HepG2 (cell line): ENCODE results near the gene NEURL4. TPM values are rescaled to one million over a fixed set of nuclear protein-coding genes. Genes with fewer than 3 reads are reported as not detected.
A peak's percentile ranks its signal among the peaks of the same experiment; 100 is the strongest.

ENCODE experiments used
- ASH2L ChIP-seq: fragments of 300-600, 200-600 bp; sonication (generic); IDR thresholded peaks from 2 replicates; pipeline ENCODE4 v1.7.0; 2017; ENCODE audit warnings: low read depth, mild to moderate bottlenecking, moderate library complexity, mixed read lengths, low read length; ENCODE audit not compliant: insufficient read length
- CERS6 ChIP-seq: sonication (generic); formaldehyde crosslinking; IDR thresholded peaks from 2 replicates; pipeline ENCODE4 v1.5.0; 2020; ENCODE audit warnings: missing genetic modification reagents
- FOXC1 ChIP-seq: sonication (generic); formaldehyde crosslinking; IDR thresholded peaks from 2 replicates; pipeline ENCODE4 v1.8.0; 2022; ENCODE audit warnings: mild to moderate bottlenecking, missing genetic modification reagents, borderline replicate concordance
- FOXO4 ChIP-seq: sonication (generic); formaldehyde crosslinking; conservative IDR thresholded peaks from 2 replicates; pipeline ENCODE4 v1.8.1; 2023; ENCODE audit warnings: missing genetic modification reagents
- HMG20A ChIP-seq: IDR thresholded peaks from 2 replicates; pipeline ENCODE4 v1.6.1; 2016; ENCODE audit warnings: borderline replicate concordance
- IRF2 ChIP-seq: IDR thresholded peaks from 2 replicates; pipeline ENCODE4 v1.6.1; 2018; ENCODE audit warnings: missing genetic modification reagents, missing compliant biosample characterization
- MIER3 ChIP-seq: IDR thresholded peaks from 2 replicates; pipeline ENCODE4 v1.6.1; 2016; ENCODE audit warnings: missing compliant biosample characterization, borderline replicate concordance
- MTF1 ChIP-seq: sonication (generic); formaldehyde crosslinking; IDR thresholded peaks from 2 replicates; pipeline ENCODE4 v1.5.0; 2020; ENCODE audit warnings: missing genetic modification reagents
- PCBP2 ChIP-seq: fragments of 200-400 bp; formaldehyde crosslinking; optimal IDR thresholded peaks from 2 replicates; pipeline ENCODE3; 2018; ENCODE audit warnings: low read length, low read depth; ENCODE audit not compliant: poor library complexity, severe bottlenecking
- RBM22 ChIP-seq: fragments of 200-400 bp; formaldehyde crosslinking; optimal IDR thresholded peaks from 2 replicates; pipeline ENCODE3; 2017; ENCODE audit warnings: mild to moderate bottlenecking, low read length, moderate library complexity
- SALL2 ChIP-seq: sonication (generic); formaldehyde crosslinking; IDR thresholded peaks from 2 replicates; pipeline ENCODE4 v1.8.1; 2023; ENCODE audit warnings: mild to moderate bottlenecking, missing genetic modification reagents, inconsistent platforms
- STAT5B ChIP-seq: sonication (generic); formaldehyde crosslinking; IDR thresholded peaks from 2 replicates; pipeline ENCODE4 v1.4.0; 2020; ENCODE audit warnings: missing genetic modification reagents
- TCF7 ChIP-seq: sonication (generic); IDR thresholded peaks from 2 replicates; pipeline ENCODE4 v1.6.1; 2016; ENCODE audit warnings: antibody characterized with exemption, low read depth
- TFDP1 ChIP-seq: IDR thresholded peaks from 2 replicates; pipeline ENCODE4 v1.6.1; 2016; ENCODE audit warnings: missing compliant biosample characterization, missing genetic modification reagents, borderline replicate concordance
- ZFP36L1 ChIP-seq: sonication (generic); formaldehyde crosslinking; IDR thresholded peaks from 2 replicates; pipeline ENCODE4 v1.8.0; 2022; ENCODE audit warnings: mild to moderate bottlenecking, missing genetic modification reagents, moderate library complexity
- ZFP36L2 ChIP-seq: sonication (generic); formaldehyde crosslinking; IDR thresholded peaks from 2 replicates; pipeline ENCODE4 v1.4.0; 2020; ENCODE audit warnings: missing genetic modification reagents
- ZNF224 ChIP-seq: sonication (generic); formaldehyde crosslinking; IDR thresholded peaks from 2 replicates; pipeline ENCODE4 v1.5.0; 2020; ENCODE audit warnings: mild to moderate bottlenecking, missing genetic modification reagents
- ZNF253 ChIP-seq: sonication (generic); formaldehyde crosslinking; IDR thresholded peaks from 2 replicates; pipeline ENCODE4 v1.8.0; 2022; ENCODE audit warnings: mild to moderate bottlenecking, missing genetic modification reagents, borderline replicate concordance
- ZNF281 ChIP-seq: sonication (generic); formaldehyde crosslinking; IDR thresholded peaks from 2 replicates; pipeline ENCODE4 v1.4.0; 2020; ENCODE audit warnings: missing genetic modification reagents, borderline replicate concordance
- ZNF33A ChIP-seq: sonication (generic); formaldehyde crosslinking; IDR thresholded peaks from 2 replicates; pipeline ENCODE4 v1.5.1; 2020; ENCODE audit warnings: missing genetic modification reagents, mild to moderate bottlenecking, moderate library complexity, borderline replicate concordance
- ZNF580 ChIP-seq: IDR thresholded peaks from 2 replicates; pipeline ENCODE4 v1.6.1; 2016; ENCODE audit warnings: low read depth, borderline replicate concordance
- ZNF691 ChIP-seq: sonication (generic); formaldehyde crosslinking; IDR thresholded peaks from 2 replicates; pipeline ENCODE4 v1.4.0; 2020; ENCODE audit warnings: missing genetic modification reagents, low read depth, mild to moderate bottlenecking, borderline replicate concordance
- polyA plus RNA-seq, 8 experiments: library from polyadenylated mRNA; depleted of rRNA in 3 of 8; stranded (reverse) in 7 of 8; unstranded in 1 of 8; fragments of >200 nt; fragmentation: Illumina TruSeq in 4 of 8; extraction: Trizol in 4 of 8; gene quantifications; 2 replicates each; pipeline versions ENCODE4 v1.2.1 to v1.2.3, GENCODE V29; 2011 to 2016; ENCODE audit warnings: low read depth in 4 of 8, missing spikeins in 1 of 8, mixed read lengths in 1 of 8; ENCODE audit not compliant: insufficient read depth in 1 of 8
- total RNA-seq, 5 experiments: library from RNA; depleted of rRNA; stranded (reverse); fragments of >200 nt; fragmentation: Illumina TruSeq; extraction: Trizol; gene quantifications; 2 replicates each; pipeline ENCODE4 v1.2.3, GENCODE V29; 2016; ENCODE audit warnings: low read depth in 1 of 5

The NEURL4 gene
- total and polyA plus RNA-seq, 2 of the 13 experiments (the other 11 are each of a cell fraction or from before 2014, with no cell fraction given) = 14.8 to 15.7 TPM

GRCh38 chr17:7281074-7281952, 47.8 kb downstream of the NEURL4 start, which contains the start of gene SLC2A4 (continued):
- no peak for TF ChIP-seq IRF2 (CRISPR knock-in tag)
- no peak for TF ChIP-seq ZNF691 (CRISPR knock-in tag)
- no peak for TF ChIP-seq STAT5B (CRISPR knock-in tag)
- TF ChIP-seq ZNF281 = no peak
- peak; percentile 4; the same call in 1 of the 2 replicates for TF ChIP-seq ZNF224 (CRISPR knock-in tag)
- TF ChIP-seq SALL2 (CRISPR knock-in tag) = no peak
- peak; percentile 32 for TF ChIP-seq ASH2L
- no peak for TF ChIP-seq FOXO4 (CRISPR knock-in tag)
- TF ChIP-seq RBM22 = no peak
- TF ChIP-seq ZFP36L1 (CRISPR knock-in tag) = 0 out of 2 replicates have a peak, but pooled peaks have one; percentile 59
- TF ChIP-seq ZNF580 = no peak
- no peak for TF ChIP-seq MTF1 (CRISPR knock-in tag)
- TF ChIP-seq TFDP1 (CRISPR knock-in tag) = peak; percentile 79; the same call in 1 of the 2 replicates
- no peak for TF ChIP-seq ZFP36L2 (CRISPR knock-in tag)
- TF ChIP-seq HMG20A = no peak
- no peak for TF ChIP-seq CERS6 (CRISPR knock-in tag)
- no peak for TF ChIP-seq MIER3 (CRISPR knock-in tag)
- 0 out of 2 replicates have a peak, but pooled peaks have one; percentile 1 for TF ChIP-seq ZNF253 (CRISPR knock-in tag)
- no peak for TF ChIP-seq PCBP2
- TF ChIP-seq ZNF33A (CRISPR knock-in tag) = no peak
- TF ChIP-seq TCF7 = peak; percentile 73
- no peak for TF ChIP-seq FOXC1 (CRISPR knock-in tag)
